ENCODE results near the gene CDH15.

The CDH15 gene

DNA sequence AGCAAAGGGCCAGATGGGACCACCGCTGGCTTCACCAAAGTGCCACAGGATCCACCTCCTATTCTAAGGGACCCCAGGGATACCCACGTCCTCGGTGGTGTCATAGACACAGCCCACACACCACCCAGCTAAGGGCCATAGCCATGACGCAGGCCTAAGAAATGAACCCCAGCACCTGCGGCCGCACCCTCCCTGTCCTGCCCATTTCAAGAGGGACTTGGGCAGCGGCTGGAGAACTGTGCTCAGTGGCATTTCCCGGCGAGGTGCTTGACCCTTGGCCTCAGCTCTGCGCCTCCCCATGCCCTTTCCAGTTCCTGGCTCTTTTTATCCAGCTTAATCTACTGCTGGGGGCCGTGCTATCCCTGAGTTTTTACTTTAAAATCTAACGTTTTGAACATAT, 73.2 kb downstream of the CDH15 start:
- no peak for DNase-seq
